ENCODE measurements around the gene MMEL1.

MMEL1 gene

GRCh38 chr1:2594641-2595131 is 38.1 kb downstream of the MMEL1 start:
- TF ChIP-seq ZFX (IDR thresholded peaks at IDR 0.05; ENCODE audit: borderline replicate concordance) (no peak), CTCF (IDR thresholded peaks at IDR 0.05) (no peak)
- H3K27ac ChIP-seq = no peak overlapping the region

- no peak for TF ChIP-seq ZFX (IDR thresholded peaks at IDR 0.05; ENCODE audit: borderline replicate concordance)
- no peak for TF ChIP-seq CTCF (IDR thresholded peaks at IDR 0.05)
- H3K27ac ChIP-seq = no peak overlapping the region
Observed at GRCh38 chr1:2594001-2594640, 38.7 kb downstream of the MMEL1 start.

GRCh38 chr1:2593251-2593878 is 39.5 kb downstream of the MMEL1 start:
- no peak overlapping the region for H3K27ac ChIP-seq
- TF ChIP-seq CTCF (IDR thresholded peaks at IDR 0.05) (no peak), ZFX (IDR thresholded peaks at IDR 0.05; ENCODE audit: borderline replicate concordance) (no peak)

GRCh38 chr1:2592672-2593071 is 40.1 kb downstream of the MMEL1 start:
- TF ChIP-seq ZFX (IDR thresholded peaks at IDR 0.05; ENCODE audit: borderline replicate concordance) (no peak), CTCF (IDR thresholded peaks at IDR 0.05) (no peak)
- no peak overlapping the region for H3K27ac ChIP-seq

- H3K27ac ChIP-seq = no peak overlapping the region
- no peak for TF ChIP-seq ZFX (IDR thresholded peaks at IDR 0.05; ENCODE audit: borderline replicate concordance)
Observed at GRCh38 chr1:2591581-2592261, 41.1 kb downstream of the MMEL1 start.

- H3K27ac ChIP-seq = no peak overlapping the region
- TF ChIP-seq CTCF (IDR thresholded peaks at IDR 0.05) = no peak
- no peak for TF ChIP-seq ZFX (IDR thresholded peaks at IDR 0.05; ENCODE audit: borderline replicate concordance)
Observed at GRCh38 chr1:2591233-2591580, 41.6 kb downstream of the MMEL1 start.

- TF ChIP-seq ZFX (IDR thresholded peaks at IDR 0.05; ENCODE audit: borderline replicate concordance) (no peak), CTCF (IDR thresholded peaks at IDR 0.05) (no peak)
- no peak overlapping the region for H3K27ac ChIP-seq
Observed at GRCh38 chr1:2590233-2591141, 42.3 kb downstream of the MMEL1 start.
